Measurements from ENCODE around the gene UGT2B17.
"Not testable (repeated sequence)": the region's sequence is repeated elsewhere in the genome, so short reads cannot be mapped to it uniquely, and the experiment has no call there.

Gene UGT2B17

DNA sequence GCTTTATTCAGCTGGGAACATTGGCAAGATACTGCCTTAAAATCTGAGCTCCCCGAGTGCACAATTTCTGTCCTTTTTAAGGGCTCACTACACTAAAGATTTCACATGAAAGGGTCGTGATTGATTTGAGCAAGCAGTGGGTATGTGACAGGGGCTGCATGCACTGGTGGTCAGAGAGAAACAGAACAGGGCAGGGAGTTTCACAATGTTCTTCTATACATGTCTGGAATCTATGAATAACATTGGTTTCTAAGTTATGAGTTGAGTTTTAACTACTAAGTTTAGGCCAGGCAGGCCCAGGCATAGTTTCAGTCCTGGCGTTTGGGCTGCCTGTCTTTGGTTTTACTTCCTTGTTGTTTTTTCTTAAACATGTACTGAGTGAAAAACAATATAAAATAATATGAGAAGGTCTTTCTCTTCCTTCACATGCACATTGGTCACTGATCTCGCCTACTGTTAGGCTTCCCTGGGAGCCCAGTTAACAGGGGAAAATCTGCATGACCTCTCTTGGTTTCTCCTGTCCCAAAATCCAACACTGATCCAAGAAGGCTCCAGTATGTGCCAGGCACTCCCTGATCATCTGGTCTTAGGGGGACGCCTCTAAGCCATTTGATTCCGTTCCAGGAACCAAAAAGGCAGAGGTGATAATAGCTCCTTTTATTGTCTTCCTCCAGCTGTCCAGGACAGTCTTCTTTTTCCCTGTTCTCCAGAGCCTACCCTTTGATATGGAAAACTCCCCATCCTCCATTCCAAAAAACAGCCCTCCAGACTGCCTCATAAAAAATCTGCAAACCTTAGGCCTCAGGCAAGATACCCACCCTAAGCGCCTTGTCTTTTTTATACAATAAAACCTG is at the start of gene UGT2B17:
TSS of gene UGT2B17 (minus strand) at position 51 of the 854 bp plus-strand sequence. CDS start 7,838 bp downstream, outside the sequence.
- no peak for DNase-seq

DNA sequence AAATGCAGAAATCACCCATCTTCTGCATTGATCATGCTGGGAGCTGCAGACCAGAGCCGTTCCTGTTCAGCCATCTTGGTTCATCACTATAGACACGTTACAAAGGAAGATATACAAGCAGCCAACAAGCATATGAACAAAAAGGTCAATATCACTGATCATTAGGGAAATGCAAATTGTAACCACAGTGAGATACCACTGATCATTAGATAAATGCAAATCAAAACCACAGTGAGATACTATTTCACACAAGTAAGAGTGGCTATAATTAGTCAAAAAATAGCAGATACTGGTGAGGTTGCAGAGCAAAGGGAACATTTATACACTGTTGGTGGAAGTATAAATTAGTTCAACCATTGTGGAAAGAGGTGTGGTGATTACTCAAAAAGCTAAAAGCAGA is 46.6 kb upstream of the UGT2B17 start:
- not testable (repeated sequence) for DNase-seq

DNA sequence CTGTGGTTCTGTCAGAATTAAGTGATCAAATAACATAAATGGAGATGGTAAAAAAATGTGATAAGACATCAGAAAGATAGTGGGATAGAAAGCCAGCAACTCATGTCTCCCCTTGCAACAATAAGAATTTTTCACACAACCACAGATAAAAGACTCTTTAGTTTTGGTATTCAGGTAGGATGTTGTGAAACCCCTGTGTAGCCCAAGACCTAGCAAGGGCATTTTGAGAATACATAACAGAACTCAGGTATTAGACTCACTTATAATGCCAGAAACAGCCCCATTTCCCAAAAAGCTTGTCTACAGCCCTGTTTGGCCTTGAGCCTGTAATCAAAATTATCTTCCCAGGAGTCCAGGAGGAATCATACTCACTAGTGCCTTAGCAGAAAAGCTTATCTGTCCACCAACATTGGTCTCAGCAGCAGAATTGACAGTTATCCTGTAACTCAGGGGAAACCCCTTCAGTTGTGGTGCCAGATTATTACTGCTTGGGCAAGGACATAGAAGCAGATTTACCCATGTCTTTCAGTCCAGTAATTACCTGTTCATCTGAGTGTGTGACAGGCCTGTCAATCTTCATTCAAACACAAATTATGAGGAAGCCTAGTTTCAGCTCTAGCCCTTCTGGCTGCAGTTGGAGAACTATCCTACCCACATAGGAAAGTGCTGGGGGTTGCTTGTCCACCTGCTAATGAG is 41.0 kb upstream of the UGT2B17 start:
- no peak for DNase-seq

DNA sequence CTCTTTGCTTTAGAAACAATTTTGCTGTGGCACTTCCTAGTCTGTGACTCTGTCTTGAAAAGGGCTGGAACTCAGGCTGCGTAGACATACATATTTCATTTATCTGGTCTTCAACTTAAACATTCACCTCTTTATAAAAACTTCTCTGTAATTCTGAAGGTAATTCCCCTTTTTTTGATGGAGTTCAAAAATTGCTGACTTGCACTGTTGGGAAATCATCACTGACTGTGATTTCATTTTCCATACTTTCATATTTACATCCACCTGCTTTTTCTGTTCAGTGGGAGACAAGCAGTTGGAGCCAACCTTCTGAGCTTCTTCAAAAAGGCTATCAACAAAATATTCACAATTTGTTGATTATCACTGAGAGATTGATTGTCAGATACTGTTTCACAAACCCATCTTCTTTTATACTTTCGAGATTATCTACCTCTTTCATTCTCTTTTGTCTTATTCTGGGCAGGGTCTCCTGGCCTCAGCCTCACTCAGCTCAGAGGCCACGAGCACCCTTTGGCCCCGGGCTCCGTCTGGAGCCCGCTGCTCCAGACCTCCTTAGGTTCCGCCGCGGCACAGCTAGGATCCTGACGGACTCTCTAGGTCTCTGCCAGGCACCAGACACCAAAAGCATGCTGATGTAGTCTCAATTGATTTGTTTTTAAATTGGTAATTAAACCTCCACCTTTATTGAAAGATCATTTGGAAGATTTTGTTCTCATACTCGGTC is 39.7 kb upstream of the UGT2B17 start:
- no peak for DNase-seq

DNA sequence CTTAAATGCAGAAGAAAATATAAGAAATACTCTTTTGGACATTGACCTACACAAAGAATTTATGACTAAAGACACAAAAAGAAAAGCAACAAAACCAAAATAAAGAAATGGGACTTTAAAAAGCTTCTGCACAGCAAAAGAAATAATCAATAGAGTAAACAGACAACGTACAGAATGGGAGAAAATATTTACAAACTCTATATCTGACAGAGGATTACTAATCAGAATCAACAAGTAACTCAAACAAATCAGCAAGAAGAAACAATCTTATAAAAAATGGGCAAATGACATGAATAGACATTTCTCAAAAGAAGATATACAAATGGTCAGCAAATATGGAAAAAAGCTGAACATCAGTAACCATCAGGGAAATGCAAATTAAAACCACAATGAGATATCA is 37.6 kb upstream of the UGT2B17 start:
- no peak for DNase-seq

DNA sequence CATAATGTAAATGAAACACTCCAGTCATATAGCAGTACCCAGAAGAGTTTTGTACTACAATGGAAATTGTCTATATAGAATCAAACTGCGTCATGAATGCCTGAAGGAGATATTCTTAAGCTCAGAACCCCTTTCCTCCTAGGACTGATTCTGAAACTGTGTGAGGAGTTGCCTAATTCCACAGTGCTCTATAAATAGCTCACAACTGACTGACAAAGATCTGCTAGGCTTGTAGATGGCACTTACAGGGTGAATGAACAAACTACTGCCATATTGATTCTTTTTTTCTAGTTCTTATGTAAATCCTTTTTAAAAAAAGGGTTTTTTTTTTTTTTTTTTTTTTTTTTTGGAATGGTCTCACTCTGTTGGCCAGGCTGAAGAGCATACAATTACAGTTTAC is 30.1 kb upstream of the UGT2B17 start:
- no peak for DNase-seq

DNA sequence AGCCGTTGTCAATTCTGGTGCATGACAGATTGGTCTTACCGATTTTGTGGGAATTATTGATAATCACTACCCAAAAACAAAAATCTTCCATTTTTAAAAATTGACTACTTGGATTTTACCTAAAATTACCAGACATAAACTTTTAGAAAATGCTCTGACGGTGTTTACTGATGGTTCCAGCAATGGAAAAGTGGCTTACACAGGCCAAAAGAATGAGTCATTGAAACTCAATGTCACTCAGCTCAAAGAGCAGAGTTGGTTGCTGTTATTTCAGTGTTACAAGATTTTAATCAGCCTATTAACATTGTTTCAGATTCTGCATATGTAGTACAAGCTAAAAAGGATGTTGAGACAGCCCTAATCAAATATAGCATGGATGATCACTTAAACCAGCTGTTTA is 23.0 kb upstream of the UGT2B17 start:
- no peak for DNase-seq

DNA sequence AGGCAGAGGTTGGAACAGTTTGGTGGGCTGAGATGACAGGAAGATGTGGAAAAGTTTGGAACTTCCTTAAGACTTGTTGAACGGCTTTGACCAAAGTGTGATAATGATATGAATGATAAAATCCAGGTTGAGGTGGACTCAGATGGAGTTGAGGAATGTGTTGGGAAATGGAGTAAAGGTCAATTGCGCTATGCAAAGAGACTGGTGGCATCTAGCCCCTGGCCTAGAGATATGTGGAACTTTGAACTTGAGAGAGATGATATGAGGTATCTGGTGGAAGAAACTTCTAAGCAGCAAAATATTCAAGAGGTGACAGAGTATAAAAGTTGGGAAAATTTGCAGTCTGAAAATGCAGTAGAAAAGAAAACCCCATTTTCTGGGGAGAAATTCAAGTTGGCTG is 21.4 kb upstream of the UGT2B17 start:
- DNase-seq = no peak

DNA sequence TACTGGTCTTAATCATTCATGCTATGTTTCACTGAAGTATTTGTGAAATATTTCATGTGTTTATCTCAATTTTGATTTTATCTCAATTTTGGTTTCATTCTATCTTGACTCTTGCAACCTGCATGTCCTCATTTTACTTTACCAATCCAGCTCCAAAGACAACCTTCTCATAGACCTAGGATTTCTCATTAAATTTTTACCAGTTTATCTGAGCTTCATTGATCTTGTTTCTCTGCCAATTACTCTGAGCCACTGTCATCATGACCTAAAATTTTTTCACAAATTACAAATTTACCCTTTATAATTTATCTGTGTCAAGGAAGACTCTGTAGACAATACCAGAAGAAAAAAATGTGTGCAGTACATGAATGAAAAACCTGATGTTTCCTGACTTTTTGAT is 18.6 kb upstream of the UGT2B17 start:
- DNase-seq = no peak

DNA sequence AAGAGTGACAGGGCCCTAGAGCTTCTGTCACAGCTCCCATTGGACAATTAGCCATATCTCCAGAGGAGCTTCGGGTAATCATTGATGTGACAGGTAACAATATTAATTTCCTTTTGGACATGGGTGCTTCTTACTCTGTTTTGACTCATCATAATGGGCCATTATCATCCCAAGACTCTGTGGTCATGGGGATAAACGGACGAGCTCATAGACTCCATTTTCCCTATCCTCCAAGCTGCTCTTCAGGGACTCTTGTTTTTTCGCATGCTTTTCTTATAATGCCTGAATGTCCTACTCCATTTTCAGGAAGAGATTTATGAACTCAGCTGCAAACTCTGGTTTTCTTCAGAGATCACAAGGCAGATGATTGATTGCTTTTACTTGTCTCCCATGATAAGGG is 17.0 kb upstream of the UGT2B17 start:
- DNase-seq = no peak

DNA sequence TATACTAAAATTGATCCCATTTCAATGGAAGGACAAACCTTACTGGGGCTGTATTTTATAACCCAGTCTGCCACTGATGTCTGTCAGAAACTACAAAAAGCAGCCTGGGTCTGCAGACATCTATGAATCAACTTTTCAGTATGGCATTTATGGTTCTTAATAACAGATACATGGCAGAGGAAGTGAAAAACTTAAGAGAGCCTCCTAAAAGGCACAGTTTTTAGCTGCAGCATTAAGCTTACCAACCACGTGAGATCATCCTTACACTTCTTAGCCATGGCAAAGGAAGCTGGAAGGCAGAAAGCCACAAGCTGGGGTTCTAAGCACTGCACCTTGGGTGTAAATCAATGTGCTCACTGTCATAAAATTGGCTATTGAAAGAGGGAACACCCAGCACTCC is 16.6 kb upstream of the UGT2B17 start:
- DNase-seq = no peak

DNA sequence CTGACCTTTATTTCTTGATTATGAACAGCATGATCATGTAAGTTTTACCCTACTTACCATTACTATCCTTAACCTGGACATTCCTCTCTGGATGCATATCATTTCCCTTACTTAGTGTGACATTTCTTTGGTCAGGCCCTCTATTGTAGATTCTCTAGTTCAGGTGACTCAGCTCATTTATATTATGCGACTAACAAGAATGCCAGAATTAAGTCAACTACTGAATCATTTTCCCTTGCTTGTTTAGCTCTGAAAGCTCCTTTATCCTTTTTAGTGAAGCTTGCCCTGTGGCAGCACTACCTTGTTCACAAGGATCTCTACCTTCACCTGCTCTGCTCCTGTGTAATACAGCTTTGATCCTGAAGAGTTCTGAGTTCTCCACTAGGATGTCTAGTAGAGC is 15.1 kb upstream of the UGT2B17 start:
- DNase-seq = no peak

DNA sequence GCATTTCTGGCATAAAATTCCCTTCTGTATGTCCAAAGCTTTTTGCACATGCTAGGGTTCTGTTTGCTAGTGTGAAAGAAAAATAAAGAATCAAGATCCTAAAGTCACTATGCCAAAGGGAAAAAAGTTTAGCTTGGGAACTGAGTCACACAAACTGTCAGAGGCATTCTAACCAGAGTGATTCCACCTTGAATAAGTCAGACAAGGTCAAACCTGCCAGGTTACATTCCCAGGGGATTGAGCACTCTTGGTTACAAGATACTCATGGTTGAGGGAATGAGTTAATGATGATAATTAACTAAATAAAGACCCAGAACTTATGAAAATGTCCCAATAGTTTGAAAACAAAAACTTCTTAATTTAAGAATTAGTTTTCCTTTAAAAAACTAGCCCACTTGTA is 13.7 kb upstream of the UGT2B17 start:
- DNase-seq = no peak

DNA sequence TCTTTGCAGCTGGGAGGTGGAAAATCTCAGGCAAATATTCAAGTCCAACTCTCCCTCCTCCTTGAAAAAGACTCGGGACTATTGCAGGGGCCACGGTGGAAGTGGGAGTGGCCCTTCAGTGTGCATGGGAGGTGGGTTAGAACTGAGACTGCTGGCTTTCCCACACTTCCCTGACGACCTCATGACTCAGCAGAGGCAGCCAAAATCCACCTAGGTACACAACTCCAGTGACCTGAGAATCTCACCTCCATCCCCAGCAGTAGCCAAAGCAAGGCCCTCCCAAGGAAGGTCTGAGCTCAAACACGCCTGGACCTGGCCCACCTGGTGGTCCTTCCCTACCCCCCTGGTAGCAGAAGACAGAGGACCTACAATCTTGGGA is 6.2 kb upstream of the UGT2B17 start:
- no peak for DNase-seq

DNA sequence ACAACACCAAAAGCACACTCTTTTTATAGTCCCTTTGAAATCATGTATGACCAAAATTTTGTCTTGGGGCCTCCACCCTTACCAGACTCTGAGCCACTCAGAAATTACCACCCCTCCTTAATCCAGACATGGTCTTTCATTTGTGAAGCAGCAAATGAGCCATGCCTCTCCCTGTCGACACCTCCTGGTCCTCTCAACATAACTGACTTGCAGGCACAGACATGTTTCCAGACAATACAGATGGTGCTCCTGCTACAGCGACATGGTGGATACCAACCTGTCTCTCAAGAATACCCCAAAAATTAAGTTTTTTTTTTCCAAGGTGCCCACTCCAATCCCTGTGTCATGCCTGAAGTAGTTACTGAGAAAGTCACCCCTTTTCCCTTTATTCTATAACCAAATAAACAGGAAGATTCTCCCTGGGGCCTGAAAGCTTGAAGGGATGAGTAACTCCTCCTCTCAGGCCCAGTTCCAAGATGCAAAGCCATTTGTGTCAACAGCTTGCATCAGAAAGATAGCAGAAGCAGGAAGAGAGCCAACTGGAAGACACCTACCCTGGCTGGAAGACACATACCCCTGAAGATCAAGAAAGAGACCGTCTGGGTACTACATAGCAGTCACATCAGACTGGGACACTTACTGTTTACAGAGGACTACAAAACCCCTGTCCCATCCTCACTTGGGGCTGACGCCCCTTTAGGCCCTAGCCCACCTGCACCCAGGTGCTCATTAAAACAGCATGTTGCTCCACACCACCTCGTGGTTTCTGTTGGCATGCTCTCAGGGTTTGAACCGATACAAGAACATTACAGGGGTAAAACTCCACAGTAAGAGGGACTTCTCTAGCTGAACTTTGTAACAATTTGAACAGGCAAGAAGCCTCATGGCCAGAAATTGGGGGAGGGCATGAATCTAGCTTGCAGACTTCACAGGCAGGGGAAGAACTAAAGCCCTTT is 5.5 kb upstream of the UGT2B17 start:
- no peak for DNase-seq

DNA sequence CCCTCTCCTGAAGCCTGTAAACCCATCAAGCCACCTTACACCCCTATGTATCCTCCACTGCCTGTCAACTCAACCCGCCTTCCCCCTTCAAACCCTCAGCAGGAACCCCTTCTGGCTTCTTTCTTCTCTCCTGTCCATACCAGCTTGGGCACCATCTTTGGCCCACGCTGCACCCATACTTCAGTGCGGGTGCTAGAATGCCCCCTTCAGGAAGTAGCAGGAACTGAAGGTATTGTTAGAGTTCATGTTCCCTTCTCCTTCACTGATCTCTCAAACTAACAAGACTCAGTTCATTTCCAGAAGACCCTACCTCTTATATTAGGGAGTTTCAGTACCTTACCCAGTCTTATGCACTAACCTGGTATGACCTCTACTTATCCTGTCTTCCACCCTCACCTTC is 1.5 kb upstream of the UGT2B17 start:
- DNase-seq = no peak

DNA sequence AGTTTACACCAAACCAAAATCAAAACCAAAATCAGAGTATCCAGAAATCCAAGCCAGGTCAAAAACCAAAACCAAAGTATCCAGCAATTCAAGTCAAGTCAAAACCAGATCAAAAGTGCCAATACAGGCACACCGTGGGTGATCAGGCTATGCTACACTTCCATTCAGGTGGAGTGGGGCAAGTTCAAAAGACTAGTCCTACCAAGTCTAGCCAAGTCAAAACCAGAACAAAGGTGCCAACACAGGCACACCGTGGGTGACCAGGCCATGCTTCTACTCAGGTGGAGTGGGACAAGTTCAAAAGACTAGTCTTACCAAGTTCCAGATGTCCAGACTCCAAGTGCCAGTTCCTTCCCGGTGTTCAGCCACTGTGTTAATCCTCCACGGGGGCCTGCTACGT is 486 bp downstream of the UGT2B17 start:
- DNase-seq = not testable (repeated sequence)

DNA sequence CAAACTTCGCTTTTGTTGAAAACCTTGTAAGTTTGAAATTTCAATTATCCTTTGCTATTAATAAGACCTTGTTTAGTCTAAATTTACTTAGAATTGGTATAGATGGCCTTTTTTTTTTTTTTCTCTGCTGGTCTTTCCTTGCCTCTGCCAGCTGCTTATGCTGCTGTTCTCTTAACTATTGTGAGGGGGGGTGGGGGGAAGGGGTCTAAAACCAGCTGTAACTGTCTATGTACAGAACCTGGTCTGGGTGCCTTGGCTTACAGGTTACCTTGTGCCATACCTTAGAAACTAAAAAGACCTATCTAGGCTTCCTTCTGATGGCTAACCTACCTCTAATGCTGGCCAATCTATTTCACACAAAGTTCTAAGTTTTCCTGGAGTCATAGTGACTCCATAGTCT is 1.0 kb downstream of the UGT2B17 start:
- no peak for DNase-seq

DNA sequence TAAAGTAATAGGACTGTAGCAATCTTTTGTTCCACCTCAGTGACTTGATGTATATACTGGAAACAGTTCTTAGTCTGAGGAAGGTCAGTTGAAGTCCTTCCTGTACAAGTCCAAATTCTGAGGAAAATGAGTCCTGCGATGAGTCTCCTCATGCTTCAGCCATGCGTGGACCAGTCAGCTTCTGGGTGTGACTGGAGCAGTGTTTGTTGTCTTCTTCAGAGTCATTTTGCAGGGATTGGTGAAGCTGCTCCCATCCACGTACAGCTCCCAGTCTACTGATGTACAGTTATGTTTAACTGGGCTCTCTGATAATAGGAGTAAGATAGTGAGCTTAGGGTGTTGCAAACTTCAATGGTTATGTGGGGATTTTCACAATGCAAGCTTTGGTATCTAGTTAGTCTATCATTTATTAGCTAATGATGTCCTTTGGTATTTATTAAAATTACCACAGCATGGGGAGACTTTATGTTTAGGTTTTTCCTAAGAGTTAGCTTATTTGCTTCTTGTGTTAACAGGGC is 3.4 kb downstream of the UGT2B17 start:
- no peak for DNase-seq

DNA sequence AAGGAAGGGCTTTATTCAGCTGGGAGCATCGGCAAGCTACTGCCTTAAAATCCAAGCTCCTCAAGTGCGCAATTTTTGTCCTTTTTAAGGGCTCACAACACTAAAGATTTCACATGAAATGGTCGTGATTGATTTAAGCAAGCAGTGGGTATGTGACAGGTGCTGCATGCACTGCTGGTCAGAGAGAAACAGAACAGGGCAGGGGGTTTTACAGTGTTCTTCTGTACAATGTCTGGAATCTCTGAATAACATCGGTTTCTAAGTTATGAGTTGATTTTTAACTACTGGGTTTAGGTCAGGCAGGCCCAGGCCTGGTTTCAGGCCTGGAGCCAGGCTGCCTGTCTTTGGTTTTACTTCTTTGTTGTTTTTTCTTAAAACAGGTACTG is 6.0 kb downstream of the UGT2B17 start:
- DNase-seq = no peak

DNA sequence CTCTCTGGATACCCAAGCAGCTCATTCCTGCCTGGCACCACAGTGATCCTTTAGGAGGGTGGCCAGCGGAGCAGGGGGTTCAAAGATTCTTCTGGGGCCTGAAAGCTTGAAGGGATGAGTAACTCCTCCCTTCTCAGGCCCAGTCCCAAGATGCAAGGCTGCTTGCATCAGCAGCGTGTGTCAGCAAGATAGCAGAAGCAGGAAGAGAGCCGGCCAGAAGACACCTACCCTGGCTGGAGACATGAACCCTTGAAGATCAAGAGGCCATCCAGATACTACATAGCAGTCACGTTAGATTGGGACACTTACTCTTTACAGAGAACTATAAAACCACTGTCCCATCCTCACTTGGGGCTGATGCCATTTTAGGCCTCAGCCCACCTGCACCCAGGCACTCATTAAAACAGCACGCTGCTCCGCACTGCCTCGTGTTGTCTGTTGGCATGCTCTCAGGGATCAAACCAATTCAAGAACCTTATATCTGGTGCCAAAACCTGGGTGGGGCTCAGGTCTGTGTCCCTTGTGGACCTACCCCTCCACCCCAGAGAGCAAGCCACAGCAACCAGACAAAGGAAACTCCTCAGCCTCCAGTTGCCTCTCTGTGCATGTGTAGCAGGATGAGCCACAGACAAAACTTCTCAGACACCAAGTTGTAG is 6.5 kb downstream of the UGT2B17 start:
- DNase-seq = no peak

DNA sequence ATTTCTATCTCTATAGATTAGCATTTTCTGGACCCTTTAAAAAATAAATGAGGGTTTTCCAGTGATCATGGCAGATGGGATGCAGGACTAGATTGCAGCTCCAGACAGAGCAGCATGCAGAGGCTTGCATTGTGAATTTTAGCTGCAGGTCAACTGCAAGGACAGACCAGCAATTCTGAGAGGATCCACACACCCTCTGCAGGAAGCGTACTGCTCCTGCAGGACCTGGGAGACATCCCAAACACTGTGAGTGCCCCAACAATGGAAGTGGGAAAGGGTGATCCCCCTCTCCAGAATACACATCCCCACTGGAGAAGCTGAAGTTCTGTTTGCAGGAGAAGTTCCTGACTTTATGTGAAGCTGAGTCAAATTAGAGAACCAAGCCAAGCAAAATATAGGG is 7.1 kb downstream of the UGT2B17 start:
- DNase-seq = not testable (repeated sequence)
